Endothelial cell of umbilical vein (primary cell): ENCODE data around the gene TEKT5. TPM values are rescaled to one million over a fixed set of nuclear protein-coding genes. Genes with fewer than 3 reads are reported as not detected.

Source experiments
- BruUV-seq: library from RNA; stranded (reverse); fragments of 400-500 nt; replicated peaks from 2 replicates; lab custom pipeline; 2021; lab: Mats Ljungman, UMichigan
- CTCF ChIA-PET: fragments of 300-600, 350-600 bp; sonication (Branson Sonifier 250); formaldehyde crosslinking; loops from one replicate; lab custom pipeline; 2021; ENCODE audit warnings: antibody characterized with exemption, inconsistent platforms; lab: Charles Lee
- POLR2A ChIA-PET: fragments of 300-600, 350-600 bp; sonication (Branson Sonifier 250); formaldehyde crosslinking; loops from one replicate; lab custom pipeline; 2021; ENCODE audit warnings: antibody characterized with exemption, inconsistent platforms; lab: Charles Lee
- DNase-seq: peaks from one replicate; pipeline ENCODE4 v3.0.0-alpha.2; 2011; ENCODE audit warnings: low read depth, low spot score
- FAIRE-seq: peaks from 2 replicates; lab custom pipeline; 2011; peaks lifted over from hg19 to GRCh38; lab: Jason Lieb, UNC
- H2AFZ ChIP-seq: 2 replicates; pipeline ENCODE4 v1.6.0; 2012; ENCODE audit warnings: low read depth, low read length, control low read depth, inconsistent platforms
- H3K27ac ChIP-seq: 2 replicates; pipeline ENCODE4 v1.5.1; 2011; ENCODE audit warnings: low read depth, mild to moderate bottlenecking, control low read depth, low read length, moderate library complexity; ENCODE audit not compliant: insufficient read depth
- H3K27me3 ChIP-seq, 2 experiments: 2 replicates each; pipeline versions ENCODE4 v1.6.0 to v1.6.1; 2011; ENCODE audit warnings: low read length in 2 of 2, mixed read lengths in 1 of 2; ENCODE audit not compliant: control insufficient read depth in 2 of 2, insufficient read depth in 2 of 2
- H3K36me3 ChIP-seq, 2 experiments: 2 replicates in 1 of 2; 3 replicates in 1 of 2; pipeline ENCODE4 v1.5.1; 2011; ENCODE audit warnings: low read length in 2 of 2, mild to moderate bottlenecking in 1 of 2, moderate library complexity in 1 of 2; ENCODE audit not compliant: control insufficient read depth in 2 of 2, insufficient read depth in 2 of 2; ENCODE audit errors: extremely low read depth in 1 of 2
- H3K4me1 ChIP-seq: 3 replicates; pipeline ENCODE4 v1.5.1; 2011; ENCODE audit warnings: mild to moderate bottlenecking, low read length; ENCODE audit not compliant: control insufficient read depth, insufficient read depth; ENCODE audit errors: extremely low read depth
- H3K4me2 ChIP-seq: 2 replicates; pipeline ENCODE4 v1.6.1; 2011; ENCODE audit warnings: low read length, control low read depth, mixed read lengths; ENCODE audit not compliant: insufficient read depth
- H3K4me3 ChIP-seq, 3 experiments: fragments of 200-600 bp in 1 of 3; sonication (generic), shearing (Covaris generic) in 1 of 3; replicated peaks in 1 of 3; 2 replicates each; pipeline ENCODE4 v1.5.1; 2011 to 2016; ENCODE audit warnings: control low read depth in 3 of 3, low read length in 3 of 3, mild to moderate bottlenecking in 2 of 3, inconsistent platforms in 1 of 3, low read depth in 1 of 3, moderate library complexity in 1 of 3; ENCODE audit not compliant: insufficient read depth in 1 of 3
- H3K79me2 ChIP-seq: 2 replicates; pipeline ENCODE4 v1.6.0; 2012; ENCODE audit warnings: low read length, inconsistent platforms; ENCODE audit not compliant: control insufficient read depth, insufficient read depth
- H3K9ac ChIP-seq: replicated peaks from 2 replicates; pipeline ENCODE3; 2011; ENCODE audit warnings: low read length, control low read depth; ENCODE audit not compliant: insufficient read depth; ENCODE audit errors: extremely low read depth
- H3K9me1 ChIP-seq: replicated peaks from 3 replicates; pipeline ENCODE4 v1.6.0; 2011; ENCODE audit warnings: mild to moderate bottlenecking, low read length; ENCODE audit not compliant: control insufficient read depth, insufficient read depth; ENCODE audit errors: extremely low read depth
- H3K9me3 ChIP-seq: replicated peaks from 2 replicates; pipeline ENCODE4 v1.5.1; 2012; ENCODE audit warnings: low read length, inconsistent platforms; ENCODE audit not compliant: control insufficient read depth, insufficient read depth
- H4K20me1 ChIP-seq: replicated peaks from 2 replicates; pipeline ENCODE3; 2011; ENCODE audit warnings: mild to moderate bottlenecking, low read length; ENCODE audit not compliant: control insufficient read depth, insufficient read depth; ENCODE audit errors: extremely low read depth
- CTCF ChIP-seq, 2 donors: IDR thresholded peaks; 1 replicate in 1 of 2; 2 replicates in 1 of 2; pipeline ENCODE4 v1.5.1; 2011; ENCODE audit warnings: low read length in 2 of 2, mild to moderate bottlenecking in 2 of 2, moderate library complexity in 2 of 2, control low read depth in 1 of 2, inconsistent platforms in 1 of 2, low read depth in 1 of 2; ENCODE audit not compliant: insufficient read depth in 1 of 2; ENCODE audit errors: extremely low read depth in 1 of 2
- EZH2 ChIP-seq: IDR thresholded peaks from 2 replicates; pipeline ENCODE4 v1.6.1; 2012; ENCODE audit warnings: borderline replicate concordance, low read depth, mild to moderate bottlenecking, moderate library complexity, low read length, inconsistent platforms; ENCODE audit not compliant: severe bottlenecking
- FOS ChIP-seq: IDR thresholded peaks from 2 replicates; pipeline ENCODE4 v1.6.1; 2011; ENCODE audit warnings: mild to moderate bottlenecking, low read length, moderate library complexity, borderline replicate concordance; ENCODE audit not compliant: insufficient read depth
- GATA2 ChIP-seq: IDR thresholded peaks from 2 replicates; pipeline ENCODE4 v1.7.0; 2011; ENCODE audit warnings: low read depth, mild to moderate bottlenecking, moderate library complexity, mixed read lengths, low read length; ENCODE audit not compliant: insufficient read length, insufficient read depth
- JUN ChIP-seq: IDR thresholded peaks from 2 replicates; pipeline ENCODE4 v1.6.1; 2011; ENCODE audit warnings: borderline replicate concordance, low read depth; ENCODE audit not compliant: insufficient read length, insufficient read depth
- MAX ChIP-seq: IDR thresholded peaks from 2 replicates; pipeline ENCODE4 v1.6.1; 2011; ENCODE audit not compliant: insufficient read depth, insufficient read length
- MYC ChIP-seq: IDR thresholded peaks from one replicate; pipeline ENCODE4 v1.6.1; 2011; ENCODE audit warnings: mild to moderate bottlenecking, low read depth, low read length
- POLR2A ChIP-seq: IDR thresholded peaks from 2 replicates; pipeline ENCODE4 v1.6.1; 2012; ENCODE audit warnings: low read depth, mild to moderate bottlenecking, control low read depth, low read length
- POLR2AphosphoS5 ChIP-seq: IDR thresholded peaks from 2 replicates; pipeline ENCODE4 v1.6.1; 2012; ENCODE audit warnings: low read depth, mild to moderate bottlenecking, control low read depth, low read length, moderate library complexity; ENCODE audit not compliant: insufficient read depth
- dilution Hi-C: fragments of 300-500 bp; cut with MboI; formaldehyde crosslinking; loops from one replicate; pipeline ENCODE4 v1.15.0; 2019; ENCODE audit warnings: low sequenced_read_pairs; ENCODE audit not compliant: extremely low pct_ligation_motif_present
- intact Hi-C: fragments of 100-400 bp; cut with micrococcal nuclease; formaldehyde crosslinking; loops from one replicate; pipeline ENCODE4 v1.10.0; 2022
- polyA plus RNA-seq, 4 experiments: library from polyadenylated mRNA; depleted of rRNA in 3 of 4; stranded (reverse) in 3 of 4; unstranded in 1 of 4; fragments of >200 nt; gene quantifications; 2 replicates each; pipeline versions ENCODE4 v1.2.1 to v1.2.3, GENCODE V29; 2011 to 2012; ENCODE audit warnings: missing spikeins in 1 of 4
- total RNA-seq: library from RNA; stranded (reverse); gene quantifications from 2 replicates; pipeline ENCODE4 v1.2.3, GENCODE V29; 2021

TEKT5 gene
- total and polyA plus RNA-seq, 2 donors (not counting 3 experiments of a cell fraction or from before 2014, with no cell fraction given): not detected

GRCh38 chr16:10655415-10655977 lies 39.2 kb downstream of the TEKT5 start:
- Histone ChIP-seq H3K4me3 (no peak overlapping the region), H3K27me3 (no peaks in the 10 kb centered on the region), H3K36me3 (no peaks in the 10 kb centered on the region), H3K79me2 (no peaks in the 10 kb centered on the region), H3K9me1 (no peaks in the 10 kb centered on the region), H3K9ac (no peak overlapping the region), H3K9me3 (no peaks in the 10 kb centered on the region), H3K4me1 (no peaks in the 10 kb centered on the region), H4K20me1 (no peaks in the 10 kb centered on the region), H3K27ac (no peak overlapping the region), H3K4me2 (no peak overlapping the region), H2AFZ (no peak overlapping the region)
- intact Hi-C loops (no loop called here), dilution Hi-C loops (no loop called here)
- BruUV-seq: no TSS peak
- ChIA-PET POLR2A (no interaction called here), CTCF (no interaction called here)
- FAIRE-seq (no peak), DNase-seq (no peak)
- TF ChIP-seq GATA2: no peak
- TF ChIP-seq POLR2A: no peak
- TF ChIP-seq EZH2: no peak
- no peak for TF ChIP-seq CTCF (IDR thresholded peaks at IDR 0.05; ENCODE audit: extremely low read depth in 1 of 2, insufficient read depth in 1 of 2, low read depth in 1 of 2, low read length in 2 of 2)
- TF ChIP-seq MYC: no peak
- TF ChIP-seq POLR2AphosphoS5: no peak
- no peak for TF ChIP-seq MAX
- no peak for TF ChIP-seq JUN
- no peak for TF ChIP-seq FOS
